Keratinocyte (primary cell): ENCODE results near the gene CNN1. TPM values are rescaled to one million over a fixed set of nuclear protein-coding genes. Genes with fewer than 3 reads are reported as not detected.

Experiments
- DNase-seq: peaks from one replicate; pipeline ENCODE4 v3.0.0-alpha.2; 2011; ENCODE audit warnings: low read depth, missing footprints, low spot score
- FAIRE-seq: peaks from 2 replicates; lab custom pipeline; 2011; peaks lifted over from hg19 to GRCh38; lab: Jason Lieb, UNC
- H2AFZ ChIP-seq: 2 replicates; pipeline ENCODE4 v1.6.0; 2012; ENCODE audit warnings: low read length, control low read depth, inconsistent platforms; ENCODE audit not compliant: control insufficient read depth
- H3K27ac ChIP-seq: 2 replicates; pipeline ENCODE4 v1.5.1; 2011; ENCODE audit warnings: low read length; ENCODE audit not compliant: control insufficient read depth, insufficient read depth
- H3K27me3 ChIP-seq: 3 replicates; pipeline ENCODE4 v1.6.0; 2011; ENCODE audit warnings: low read length; ENCODE audit not compliant: control insufficient read depth, insufficient read depth; ENCODE audit errors: extremely low read depth
- H3K36me3 ChIP-seq, 2 experiments: 2 replicates in 1 of 2; 3 replicates in 1 of 2; pipeline ENCODE4 v1.5.1; 2011; ENCODE audit warnings: low read length in 2 of 2, mild to moderate bottlenecking in 1 of 2; ENCODE audit not compliant: control insufficient read depth in 2 of 2, insufficient read depth in 2 of 2; ENCODE audit errors: extremely low read depth in 1 of 2
- H3K4me1 ChIP-seq: 3 replicates; pipeline ENCODE4 v1.5.1; 2011; ENCODE audit warnings: low read length; ENCODE audit not compliant: control insufficient read depth, insufficient read depth; ENCODE audit errors: extremely low read depth
- H3K4me2 ChIP-seq: 3 replicates; pipeline ENCODE4 v1.6.0; 2011; ENCODE audit warnings: low read depth, low read length; ENCODE audit not compliant: control insufficient read depth, insufficient read depth; ENCODE audit errors: extremely low read depth
- H3K4me3 ChIP-seq, 3 experiments: fragments of 200-600 bp in 1 of 3; sonication (generic) in 1 of 3; 2 replicates in 2 of 3; 3 replicates in 1 of 3; pipeline ENCODE4 v1.5.1; 2011 to 2016; ENCODE audit warnings: low read length in 3 of 3, mild to moderate bottlenecking in 3 of 3, control low read depth in 2 of 3, inconsistent platforms in 1 of 3, low read depth in 1 of 3, mixed read lengths in 1 of 3, mixed run types in 1 of 3, moderate library complexity in 1 of 3; ENCODE audit not compliant: control insufficient read depth in 2 of 3, insufficient read depth in 2 of 3; ENCODE audit errors: extremely low read depth in 1 of 3
- H3K79me2 ChIP-seq: 2 replicates; pipeline ENCODE4 v1.6.0; 2012; ENCODE audit warnings: low read length; ENCODE audit not compliant: control insufficient read depth, insufficient read depth
- H3K9ac ChIP-seq: 3 replicates; pipeline ENCODE4 v1.6.0; 2011; ENCODE audit warnings: low read length; ENCODE audit not compliant: control insufficient read depth, insufficient read depth; ENCODE audit errors: extremely low read depth
- H3K9me1 ChIP-seq: 3 replicates; pipeline ENCODE4 v1.6.0; 2011; ENCODE audit warnings: low read length; ENCODE audit not compliant: control insufficient read depth, insufficient read depth; ENCODE audit errors: extremely low read depth
- H3K9me3 ChIP-seq: 2 replicates; pipeline ENCODE4 v1.5.1; 2012; ENCODE audit warnings: low read depth, low read length; ENCODE audit not compliant: control insufficient read depth
- H4K20me1 ChIP-seq: 3 replicates; pipeline ENCODE4 v1.6.0; 2011; ENCODE audit warnings: low read length; ENCODE audit not compliant: control insufficient read depth, insufficient read depth; ENCODE audit errors: extremely low read depth
- EZH2 ChIP-seq: IDR thresholded peaks from one replicate; pipeline ENCODE4 v1.6.1; 2012; ENCODE audit warnings: inconsistent platforms, mild to moderate bottlenecking, low read length, moderate library complexity
- dilution Hi-C: fragments of 300-500 bp; cut with MboI; formaldehyde crosslinking; loops from one replicate; pipeline ENCODE4 v1.7.0; 2020; ENCODE audit warnings: low sequenced_read_pairs; ENCODE audit not compliant: extremely low pct_ligation_motif_present
- polyA plus RNA-seq, 5 experiments: library from polyadenylated mRNA; depleted of rRNA in 3 of 5; stranded (reverse) in 3 of 5; stranded (forward) in 1 of 5; unstranded in 1 of 5; fragments of >200 nt; gene quantifications; 1 replicate in 1 of 5; 2 replicates in 3 of 5; 3 replicates in 1 of 5; pipeline versions ENCODE4 v1.2.1 to v1.2.3, GENCODE V29; 2011 to 2012; ENCODE audit warnings: missing spikeins in 2 of 5, low read depth in 1 of 5, low replicate concordance in 1 of 5
- TF ChIP-seq, protein P1 (sequence below), 3 experiments: IDR thresholded peaks in 1 of 3; conservative IDR thresholded peaks in 1 of 3; optimal IDR thresholded peaks in 1 of 3; 2 replicates in 2 of 3; 3 replicates in 1 of 3; pipeline versions ENCODE3 to v1.5.1; 2011; ENCODE audit warnings: low read length in 3 of 3, mild to moderate bottlenecking in 3 of 3, moderate library complexity in 2 of 3, control low read depth in 1 of 3, inconsistent platforms in 1 of 3; ENCODE audit not compliant: insufficient read depth in 2 of 3; ENCODE audit errors: extremely low read depth in 1 of 3

The CNN1 gene
- polyA plus RNA-seq, 1 donor (not counting 4 experiments of a cell fraction or from before 2014, with no cell fraction given), result not detected

DNA sequence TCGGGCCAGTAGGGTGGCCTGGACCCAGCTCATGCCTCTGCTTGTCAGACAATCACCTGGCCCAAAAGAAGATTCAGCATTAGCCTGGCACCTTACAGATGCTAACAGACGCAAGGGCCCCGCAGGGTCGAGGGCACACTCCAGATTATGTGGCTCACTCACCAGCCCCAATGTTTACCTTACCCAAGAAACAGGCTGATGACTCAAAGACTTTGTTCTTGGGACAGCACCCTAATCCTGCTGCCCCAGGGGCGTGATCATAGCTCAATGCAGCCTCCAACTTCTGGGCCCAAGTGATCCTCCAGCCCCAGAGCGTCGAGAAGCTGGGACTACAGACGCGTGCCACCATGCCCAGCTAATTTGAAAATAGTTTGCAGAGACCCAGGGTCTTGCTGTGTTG is 19.5 kb upstream of the CNN1 start:
- Histone ChIP-seq H3K9me3 (no peaks in the 10 kb centered on the region), H3K4me3 (no peak overlapping the region), H3K27ac (no peak overlapping the region), H3K79me2 (no peaks in the 10 kb centered on the region), H3K4me1 (no peaks in the 10 kb centered on the region), H2AFZ (no peak overlapping the region), H4K20me1 (no peaks in the 10 kb centered on the region), H3K27me3 (no peaks in the 10 kb centered on the region), H3K9ac (no peak overlapping the region), H3K4me2 (no peak overlapping the region), H3K9me1 (no peaks in the 10 kb centered on the region), H3K36me3 (peaks cover 0 to 3% of the 10 kb centered on the region in 2 experiments)
- TF ChIP-seq, protein P1, sequence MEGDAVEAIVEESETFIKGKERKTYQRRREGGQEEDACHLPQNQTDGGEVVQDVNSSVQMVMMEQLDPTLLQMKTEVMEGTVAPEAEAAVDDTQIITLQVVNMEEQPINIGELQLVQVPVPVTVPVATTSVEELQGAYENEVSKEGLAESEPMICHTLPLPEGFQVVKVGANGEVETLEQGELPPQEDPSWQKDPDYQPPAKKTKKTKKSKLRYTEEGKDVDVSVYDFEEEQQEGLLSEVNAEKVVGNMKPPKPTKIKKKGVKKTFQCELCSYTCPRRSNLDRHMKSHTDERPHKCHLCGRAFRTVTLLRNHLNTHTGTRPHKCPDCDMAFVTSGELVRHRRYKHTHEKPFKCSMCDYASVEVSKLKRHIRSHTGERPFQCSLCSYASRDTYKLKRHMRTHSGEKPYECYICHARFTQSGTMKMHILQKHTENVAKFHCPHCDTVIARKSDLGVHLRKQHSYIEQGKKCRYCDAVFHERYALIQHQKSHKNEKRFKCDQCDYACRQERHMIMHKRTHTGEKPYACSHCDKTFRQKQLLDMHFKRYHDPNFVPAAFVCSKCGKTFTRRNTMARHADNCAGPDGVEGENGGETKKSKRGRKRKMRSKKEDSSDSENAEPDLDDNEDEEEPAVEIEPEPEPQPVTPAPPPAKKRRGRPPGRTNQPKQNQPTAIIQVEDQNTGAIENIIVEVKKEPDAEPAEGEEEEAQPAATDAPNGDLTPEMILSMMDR (optimal IDR thresholded peaks at IDR 0.05 in 1 of 3, IDR thresholded peaks at IDR 0.05 in 1 of 3, conservative IDR thresholded peaks at IDR 0.05 in 1 of 3; ENCODE audit: extremely low read depth in 1 of 3, insufficient read depth in 2 of 3, low read length in 3 of 3), result no peak
- dilution Hi-C loops, result no loop called here
- DNase-seq, result no peak
- FAIRE-seq, result no peak

DNA sequence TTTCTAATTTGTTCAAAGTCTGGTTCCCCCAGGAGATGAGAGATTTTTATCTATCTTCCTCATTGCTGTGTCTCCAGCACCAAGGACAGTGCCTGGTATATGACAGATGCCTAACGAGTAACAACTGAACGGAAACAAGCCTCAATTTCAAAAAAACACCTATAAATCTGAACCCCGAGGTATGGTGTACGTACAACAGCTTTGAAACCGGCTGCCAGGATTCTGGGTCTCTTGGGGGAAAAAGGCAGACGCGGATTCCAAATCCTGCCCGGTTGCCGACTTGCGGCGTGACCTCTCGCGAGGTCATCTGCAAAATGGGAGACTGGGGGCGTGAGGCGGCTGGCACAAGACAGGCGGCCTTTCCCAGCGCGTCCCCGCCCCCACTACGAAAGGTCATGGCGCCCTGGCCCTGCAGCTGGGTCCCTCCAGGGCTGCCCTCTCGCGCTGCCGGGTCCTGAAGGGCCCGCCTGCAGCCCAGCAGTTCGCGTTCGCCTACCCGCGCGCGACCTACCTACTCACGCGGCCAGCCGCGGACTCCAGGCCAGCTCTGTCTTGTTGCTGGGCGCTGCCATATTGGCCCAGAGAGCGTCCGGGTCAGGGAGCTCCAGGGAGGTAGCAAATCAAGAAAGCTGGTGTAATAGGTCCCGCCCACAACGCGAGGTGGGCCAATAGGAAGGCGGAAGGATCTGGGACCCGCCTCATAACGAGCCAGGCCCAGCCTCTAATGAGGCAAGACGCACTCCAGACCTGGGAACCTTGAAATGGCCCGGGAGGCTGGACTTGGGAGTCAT is 9.9 kb upstream of the CNN1 start, which contains the start of gene ECSIT:
ECSIT (minus strand) TSS at position 584 of the 791 bp plus-strand sequence. CDS start 9,964 bp downstream, outside the sequence.
- peaks cover 3% of the 10 kb centered on the region for H3K9me1 ChIP-seq
- H2AFZ ChIP-seq, result peak within 1 kb of the TSS; percentile 82
- peak within 1 kb of the TSS; percentile 76 to 97 (median 94) for H3K4me3 ChIP-seq
- no peaks in the 10 kb centered on the region for H3K27me3 ChIP-seq
- no peaks in the 10 kb centered on the region for H4K20me1 ChIP-seq
- peak; percentile 93 for DNase-seq
- peak; percentile 67 for FAIRE-seq
- H3K4me2 ChIP-seq, result peak within 1 kb of the TSS; percentile 83
- dilution Hi-C loops, result no loop called here
- H3K36me3 ChIP-seq, result no peaks in the 10 kb centered on the region
- no peaks in the 10 kb centered on the region for H3K9me3 ChIP-seq
- H3K79me2 ChIP-seq, result peaks cover 10% of the 10 kb centered on the region
- peak within 1 kb of the TSS; percentile 86 for H3K27ac ChIP-seq
- TF ChIP-seq, protein P1 (optimal IDR thresholded peaks at IDR 0.05 in 1 of 3, IDR thresholded peaks at IDR 0.05 in 1 of 3, conservative IDR thresholded peaks at IDR 0.05 in 1 of 3; ENCODE audit: extremely low read depth in 1 of 3, insufficient read depth in 2 of 3, low read length in 3 of 3), result no peak
- TF ChIP-seq EZH2, result no peak
- peak within 1 kb of the TSS; percentile 89 for H3K9ac ChIP-seq
- peaks cover 21% of the 10 kb centered on the region for H3K4me1 ChIP-seq
